HepG2 (cell line): Measurements from ENCODE around the gene PPRC1. TPM values are rescaled to one million over a fixed set of nuclear protein-coding genes. Genes with fewer than 3 reads are reported as not detected.
A peak's percentile ranks its signal among the peaks of the same experiment; 100 is the strongest.

Source experiments
- AHR ChIP-seq: IDR thresholded peaks from 2 replicates; pipeline ENCODE4 v1.6.1; 2018; ENCODE audit warnings: missing genetic modification reagents, missing compliant biosample characterization
- DZIP1 ChIP-seq: sonication (generic); formaldehyde crosslinking; IDR thresholded peaks from 2 replicates; pipeline ENCODE4 v1.5.0; 2020; ENCODE audit warnings: mild to moderate bottlenecking, missing genetic modification reagents
- GMEB2 ChIP-seq: IDR thresholded peaks from 2 replicates; pipeline ENCODE4 v1.6.1; 2016; ENCODE audit warnings: missing biosample characterization, missing genetic modification reagents, low read depth
- HDAC1 ChIP-seq: sonication (generic); formaldehyde crosslinking; IDR thresholded peaks from 2 replicates; pipeline ENCODE4 v1.5.1; 2020; ENCODE audit warnings: mild to moderate bottlenecking, missing genetic modification reagents
- HNRNPL ChIP-seq: fragments of 200-400 bp; formaldehyde crosslinking; IDR thresholded peaks from 2 replicates; pipeline ENCODE4 v1.6.1; 2017; ENCODE audit warnings: mild to moderate bottlenecking, low read depth, low read length
- HNRNPLL ChIP-seq: fragments of 200-400 bp; formaldehyde crosslinking; IDR thresholded peaks from 2 replicates; pipeline ENCODE4 v1.6.1; 2017; ENCODE audit warnings: mild to moderate bottlenecking, low read depth, low read length; ENCODE audit not compliant: poor library complexity, severe bottlenecking
- RFX1 ChIP-seq: fragments of 450-650 bp; IDR thresholded peaks from 2 replicates; pipeline ENCODE4 v1.6.1; 2017
- RXRB ChIP-seq: IDR thresholded peaks from 2 replicates; pipeline ENCODE4 v1.6.1; 2016; ENCODE audit warnings: borderline replicate concordance, missing genetic modification reagents, missing compliant biosample characterization
- SNAPC5 ChIP-seq: sonication (generic); formaldehyde crosslinking; IDR thresholded peaks from 2 replicates; pipeline ENCODE4 v1.8.1; 2023; ENCODE audit warnings: mild to moderate bottlenecking, missing genetic modification reagents, borderline replicate concordance
- ZBTB8A ChIP-seq: sonication (generic); formaldehyde crosslinking; IDR thresholded peaks from 2 replicates; pipeline ENCODE4 v1.4.0; 2020; ENCODE audit warnings: mild to moderate bottlenecking, low read depth, missing genetic modification reagents, borderline replicate concordance
- ZNF451 ChIP-seq: sonication (generic); formaldehyde crosslinking; IDR thresholded peaks from 2 replicates; pipeline ENCODE4 v1.5.0; 2020; ENCODE audit warnings: mild to moderate bottlenecking, missing genetic modification reagents
- ZNF484 ChIP-seq: sonication (generic); formaldehyde crosslinking; IDR thresholded peaks from 2 replicates; pipeline ENCODE4 v1.5.1; 2020; ENCODE audit warnings: mild to moderate bottlenecking, low read depth, missing genetic modification reagents, borderline replicate concordance
- ZNF746 ChIP-seq: sonication (generic); formaldehyde crosslinking; IDR thresholded peaks from 2 replicates; pipeline ENCODE4 v1.8.0; 2022; ENCODE audit warnings: mild to moderate bottlenecking, missing genetic modification reagents
- ZSCAN21 ChIP-seq: sonication (generic); formaldehyde crosslinking; IDR thresholded peaks from 2 replicates; pipeline ENCODE4 v1.8.0; 2022; ENCODE audit warnings: mild to moderate bottlenecking, missing genetic modification reagents, moderate library complexity, borderline replicate concordance
- polyA plus RNA-seq, 8 experiments: library from polyadenylated mRNA; depleted of rRNA in 3 of 8; stranded (reverse) in 7 of 8; unstranded in 1 of 8; fragments of >200 nt; fragmentation: Illumina TruSeq in 4 of 8; extraction: Trizol in 4 of 8; gene quantifications; 2 replicates each; pipeline versions ENCODE4 v1.2.1 to v1.2.3, GENCODE V29; 2011 to 2016; ENCODE audit warnings: low read depth in 4 of 8, missing spikeins in 1 of 8, mixed read lengths in 1 of 8; ENCODE audit not compliant: insufficient read depth in 1 of 8
- total RNA-seq, 5 experiments: library from RNA; depleted of rRNA; stranded (reverse); fragments of >200 nt; fragmentation: Illumina TruSeq; extraction: Trizol; gene quantifications; 2 replicates each; pipeline ENCODE4 v1.2.3, GENCODE V29; 2016; ENCODE audit warnings: low read depth in 1 of 5
- TF ChIP-seq, protein P1 (sequence below), 2 experiments: fragments of 450-650 bp in 1 of 2; sonication (generic) in 1 of 2; formaldehyde crosslinking in 1 of 2; IDR thresholded peaks; 2 replicates each; pipeline versions ENCODE4 v1.6.1 to v1.8.0; 2016 to 2022; ENCODE audit warnings: antibody characterized with exemption in 1 of 2, mild to moderate bottlenecking in 1 of 2, missing genetic modification reagents in 1 of 2

The PPRC1 gene
- total and polyA plus RNA-seq, 2 of the 13 experiments (the other 11 are each of a cell fraction or from before 2014, with no cell fraction given): 18.7 to 24.2 TPM

GRCh38 chr10:102114861-102115618, 17.8 kb upstream of the PPRC1 start (continued):
- TF ChIP-seq, protein P1, sequence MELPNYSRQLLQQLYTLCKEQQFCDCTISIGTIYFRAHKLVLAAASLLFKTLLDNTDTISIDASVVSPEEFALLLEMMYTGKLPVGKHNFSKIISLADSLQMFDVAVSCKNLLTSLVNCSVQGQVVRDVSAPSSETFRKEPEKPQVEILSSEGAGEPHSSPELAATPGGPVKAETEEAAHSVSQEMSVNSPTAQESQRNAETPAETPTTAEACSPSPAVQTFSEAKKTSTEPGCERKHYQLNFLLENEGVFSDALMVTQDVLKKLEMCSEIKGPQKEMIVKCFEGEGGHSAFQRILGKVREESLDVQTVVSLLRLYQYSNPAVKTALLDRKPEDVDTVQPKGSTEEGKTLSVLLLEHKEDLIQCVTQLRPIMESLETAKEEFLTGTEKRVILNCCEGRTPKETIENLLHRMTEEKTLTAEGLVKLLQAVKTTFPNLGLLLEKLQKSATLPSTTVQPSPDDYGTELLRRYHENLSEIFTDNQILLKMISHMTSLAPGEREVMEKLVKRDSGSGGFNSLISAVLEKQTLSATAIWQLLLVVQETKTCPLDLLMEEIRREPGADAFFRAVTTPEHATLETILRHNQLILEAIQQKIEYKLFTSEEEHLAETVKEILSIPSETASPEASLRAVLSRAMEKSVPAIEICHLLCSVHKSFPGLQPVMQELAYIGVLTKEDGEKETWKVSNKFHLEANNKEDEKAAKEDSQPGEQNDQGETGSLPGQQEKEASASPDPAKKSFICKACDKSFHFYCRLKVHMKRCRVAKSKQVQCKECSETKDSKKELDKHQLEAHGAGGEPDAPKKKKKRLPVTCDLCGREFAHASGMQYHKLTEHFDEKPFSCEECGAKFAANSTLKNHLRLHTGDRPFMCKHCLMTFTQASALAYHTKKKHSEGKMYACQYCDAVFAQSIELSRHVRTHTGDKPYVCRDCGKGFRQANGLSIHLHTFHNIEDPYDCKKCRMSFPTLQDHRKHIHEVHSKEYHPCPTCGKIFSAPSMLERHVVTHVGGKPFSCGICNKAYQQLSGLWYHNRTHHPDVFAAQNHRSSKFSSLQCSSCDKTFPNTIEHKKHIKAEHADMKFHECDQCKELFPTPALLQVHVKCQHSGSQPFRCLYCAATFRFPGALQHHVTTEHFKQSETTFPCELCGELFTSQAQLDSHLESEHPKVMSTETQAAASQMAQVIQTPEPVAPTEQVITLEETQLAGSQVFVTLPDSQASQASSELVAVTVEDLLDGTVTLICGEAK (IDR thresholded peaks at IDR 0.05): no peak
- TF ChIP-seq, protein P1 (CRISPR knock-in tag; IDR thresholded peaks at IDR 0.05): no peak
- TF ChIP-seq RFX1: no peak
- TF ChIP-seq DZIP1 (CRISPR knock-in tag): no peak
- no peak for TF ChIP-seq ZNF484 (CRISPR knock-in tag)
- peak; percentile 59 for TF ChIP-seq HNRNPLL
- TF ChIP-seq HNRNPL: no peak
- no peak for TF ChIP-seq GMEB2 (CRISPR knock-in tag)
- TF ChIP-seq ZNF746: peak; percentile 75; the same call in 1 of the 2 replicates
- TF ChIP-seq AHR (CRISPR knock-in tag): peak; percentile 59; the same call in 1 of the 2 replicates
- TF ChIP-seq HDAC1 (CRISPR knock-in tag): no peak
- peak; percentile 9; the same call in 1 of the 2 replicates for TF ChIP-seq RXRB (CRISPR knock-in tag)
- no peak for TF ChIP-seq ZBTB8A (CRISPR knock-in tag)
- TF ChIP-seq ZNF451 (CRISPR knock-in tag): 0 out of 2 replicates have a peak, but pooled peaks have one; percentile 35
- no peak for TF ChIP-seq ZSCAN21 (CRISPR knock-in tag)
- no peak for TF ChIP-seq SNAPC5 (CRISPR knock-in tag)
